ENCODE results near the gene CAMTA1. TPM values are rescaled to one million over a fixed set of nuclear protein-coding genes. Genes with fewer than 3 reads are reported as not detected.
A peak's percentile ranks its signal among the peaks of the same experiment; 100 is the strongest.
"Not testable (repeated sequence)": the region's sequence is repeated elsewhere in the genome, so short reads cannot be mapped to it uniquely, and the experiment has no call there.

CAMTA1 gene
- total RNA-seq, 2 donors from 2014 or later, result 109 to 128 TPM

- no peak for ATAC-seq
- intact Hi-C loops (cut with DNase I), result no loop called here
- no peak for DNase-seq
These were observed 894.6 kb downstream of the CAMTA1 start for GRCh38 chr1:7679873-7680206.

- DNase-seq (peak; percentile 62), ATAC-seq (peak; percentile 84 to 90)
- intact Hi-C loops (cut with DNase I), result no loop called here
These were observed 895.1 kb downstream of the CAMTA1 start for GRCh38 chr1:7680207-7680954.

GRCh38 chr1:7680955-7681268 lies 895.7 kb downstream of the CAMTA1 start:
- ATAC-seq, result peak in 1 of 2 donors; percentile 10

GRCh38 chr1:7681401-7681800 lies 896.1 kb downstream of the CAMTA1 start:
- intact Hi-C loops (cut with DNase I), result no loop called here
- DNase-seq (no peak), ATAC-seq (no peak)

More at GRCh38 chr1:7680955-7681268, 895.7 kb downstream of the CAMTA1 start:
- DNase-seq, result no peak
- intact Hi-C loops (cut with DNase I), result no loop called here

- intact Hi-C loops (cut with DNase I), result no loop called here
- no peak for ATAC-seq
- no peak for DNase-seq
These were observed 898.3 kb downstream of the CAMTA1 start for GRCh38 chr1:7683521-7683920.

- no peak for ATAC-seq
- intact Hi-C loops (cut with DNase I), result no loop called here
- DNase-seq, result no peak
These were observed 898.9 kb downstream of the CAMTA1 start for GRCh38 chr1:7684132-7684531.

- ATAC-seq (no peak), DNase-seq (no peak)
- intact Hi-C loops (cut with DNase I), result no loop called here
These were observed 899.8 kb downstream of the CAMTA1 start for GRCh38 chr1:7684861-7685635.

- DNase-seq (no peak), ATAC-seq (no peak)
- intact Hi-C loops (cut with DNase I), result no loop called here
These were observed 901.1 kb downstream of the CAMTA1 start for GRCh38 chr1:7686301-7686850.

- intact Hi-C loops (cut with DNase I), result no loop called here
- DNase-seq, result no peak
- ATAC-seq, result no peak
These were observed 902.2 kb downstream of the CAMTA1 start for GRCh38 chr1:7687411-7687810.

GRCh38 chr1:7688659-7689058 lies 903.4 kb downstream of the CAMTA1 start:
- intact Hi-C loops (cut with DNase I), result no loop called here
- ATAC-seq, result no peak
- no peak for DNase-seq

GRCh38 chr1:7689307-7689706 lies 904.1 kb downstream of the CAMTA1 start:
- ATAC-seq; intact Hi-C loops (cut with DNase I); DNase-seq: not testable (repeated sequence)

GRCh38 chr1:7690076-7690475 lies 904.8 kb downstream of the CAMTA1 start:
- no peak for ATAC-seq
- no peak for DNase-seq
- intact Hi-C loops (cut with DNase I), result no loop called here

- ATAC-seq (no peak), DNase-seq (no peak)
- intact Hi-C loops (cut with DNase I), result no loop called here
These were observed 905.4 kb downstream of the CAMTA1 start for GRCh38 chr1:7690496-7691182.

- DNase-seq (no peak), ATAC-seq (no peak)
- intact Hi-C loops (cut with DNase I), result no loop called here
These were observed 906.3 kb downstream of the CAMTA1 start for GRCh38 chr1:7691576-7691975.

GRCh38 chr1:7692005-7692404 lies 906.8 kb downstream of the CAMTA1 start:
- intact Hi-C loops (cut with DNase I), result no loop called here
- DNase-seq (no peak), ATAC-seq (no peak)

GRCh38 chr1:7693037-7693436 lies 907.8 kb downstream of the CAMTA1 start:
- DNase-seq; intact Hi-C loops (cut with DNase I); ATAC-seq: not testable (repeated sequence)

- DNase-seq, result no peak
- intact Hi-C loops (cut with DNase I), result no loop called here
- no peak for ATAC-seq
These were observed 908.4 kb downstream of the CAMTA1 start for GRCh38 chr1:7693662-7694061.

- ATAC-seq (no peak), DNase-seq (no peak)
- intact Hi-C loops (cut with DNase I), result no loop called here
These were observed 909.6 kb downstream of the CAMTA1 start for GRCh38 chr1:7694600-7695496.

GRCh38 chr1:7695497-7696117 lies 910.4 kb downstream of the CAMTA1 start:
- ATAC-seq, result no peak
- intact Hi-C loops (cut with DNase I), result no loop called here

More at GRCh38 chr1:7695497-7696117, 910.4 kb downstream of the CAMTA1 start:
- DNase-seq, result no peak
